ENCODE data around the gene SAMD4A.

The SAMD4A gene

GRCh38 chr14:54671537-54671936, 104.6 kb downstream of the SAMD4A start:
- H3K4me3 ChIP-seq (ENCODE audit: low read depth, low read length), result no peak overlapping the region
- no peaks in the 10 kb centered on the region for H3K36me3 ChIP-seq (ENCODE audit: control insufficient read depth, insufficient read depth, low read length)
- H3K4me1 ChIP-seq (ENCODE audit: control insufficient read depth, insufficient read depth, low read length), result peaks cover 26% of the 10 kb centered on the region

DNA sequence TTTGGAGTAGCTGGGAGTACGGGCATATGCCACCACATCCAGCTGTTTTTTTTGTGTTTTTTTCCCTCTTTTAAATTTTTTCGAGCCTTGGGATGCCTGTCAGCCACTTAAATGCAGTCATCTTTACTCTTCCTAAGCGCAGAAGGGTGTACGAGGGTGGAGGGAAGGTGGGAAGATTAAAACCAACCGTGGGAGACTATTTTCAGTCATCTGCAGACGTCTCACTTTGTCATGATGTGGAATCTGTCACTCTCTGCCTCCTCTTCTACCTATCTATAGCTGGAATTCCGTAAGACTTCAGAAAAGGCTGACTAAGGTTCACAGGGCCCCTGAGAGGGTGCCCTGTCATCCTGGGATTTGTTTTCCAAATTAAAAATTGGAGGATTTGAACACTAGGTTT, 105.3 kb downstream of the SAMD4A start:
- Histone ChIP-seq H3K9me3 (ENCODE audit: control insufficient read depth, insufficient read depth, low read length) (no peaks in the 10 kb centered on the region), H3K4me1 (ENCODE audit: control insufficient read depth, insufficient read depth, low read length) (peaks cover 33% of the 10 kb centered on the region), H3K27me3 (ENCODE audit: control insufficient read depth, insufficient read depth, low read length) (no peaks in the 10 kb centered on the region), H3K9ac (ENCODE audit: low read depth, low read length) (no peak overlapping the region), H3K4me3 (ENCODE audit: low read depth, low read length) (no peak overlapping the region), H3K36me3 (ENCODE audit: control insufficient read depth, insufficient read depth, low read length) (no peaks in the 10 kb centered on the region)

More at GRCh38 chr14:54671537-54671936, 104.6 kb downstream of the SAMD4A start:
- no peaks in the 10 kb centered on the region for H3K27me3 ChIP-seq (ENCODE audit: control insufficient read depth, insufficient read depth, low read length)
- H3K9me3 ChIP-seq (ENCODE audit: control insufficient read depth, insufficient read depth, low read length), result no peaks in the 10 kb centered on the region
- no peak overlapping the region for H3K9ac ChIP-seq (ENCODE audit: low read depth, low read length)

GRCh38 chr14:54672688-54673087, 105.8 kb downstream of the SAMD4A start:
- Histone ChIP-seq H3K27me3 (ENCODE audit: control insufficient read depth, insufficient read depth, low read length) (no peaks in the 10 kb centered on the region), H3K9me3 (ENCODE audit: control insufficient read depth, insufficient read depth, low read length) (no peaks in the 10 kb centered on the region), H3K36me3 (ENCODE audit: control insufficient read depth, insufficient read depth, low read length) (no peaks in the 10 kb centered on the region), H3K4me3 (ENCODE audit: low read depth, low read length) (no peak overlapping the region), H3K4me1 (ENCODE audit: control insufficient read depth, insufficient read depth, low read length) (peaks cover 36% of the 10 kb centered on the region), H3K9ac (ENCODE audit: low read depth, low read length) (no peak overlapping the region)

DNA sequence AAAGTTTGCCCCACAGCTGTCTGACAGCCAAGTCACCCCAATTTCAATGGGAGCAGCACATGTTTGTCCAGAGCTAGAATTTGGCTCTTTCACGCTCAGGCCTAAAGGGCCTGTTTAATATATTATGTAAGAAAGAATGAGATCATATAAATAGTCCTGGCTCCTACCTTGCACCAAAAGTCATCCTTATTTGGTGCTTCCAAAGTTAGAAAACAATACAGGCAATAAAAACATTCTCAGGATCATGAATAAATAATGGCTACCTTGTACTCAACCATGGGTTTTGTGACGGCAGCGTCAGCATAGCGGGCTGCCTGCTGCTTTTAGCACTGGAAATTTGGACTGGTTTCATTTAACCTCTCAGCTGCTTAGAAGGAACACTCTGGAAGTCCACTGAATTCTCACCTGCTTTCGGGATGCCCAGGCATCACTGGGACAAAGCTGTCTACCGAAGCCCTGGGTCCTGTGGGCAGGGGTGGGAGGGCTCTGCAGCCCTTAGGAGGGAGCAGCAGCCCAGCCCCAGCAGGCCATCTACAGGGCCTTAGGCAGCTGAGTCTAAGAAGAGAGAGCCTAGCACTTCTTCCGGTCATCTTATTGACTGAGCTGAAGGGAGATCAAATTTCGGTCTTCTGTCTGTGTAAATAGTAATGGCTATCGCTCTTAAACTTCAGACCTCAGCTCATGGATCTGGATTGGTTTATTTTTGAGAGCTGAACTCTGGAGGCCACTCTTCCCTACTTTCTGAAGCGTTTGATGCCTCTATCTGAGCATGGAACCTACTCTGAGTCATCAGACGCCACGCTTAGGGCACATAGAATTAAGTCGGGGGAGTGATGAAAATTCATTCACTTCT, 106.5 kb downstream of the SAMD4A start:
- peaks cover 42% of the 10 kb centered on the region for H3K4me1 ChIP-seq (ENCODE audit: control insufficient read depth, insufficient read depth, low read length)
- H3K27me3 ChIP-seq (ENCODE audit: control insufficient read depth, insufficient read depth, low read length), result no peaks in the 10 kb centered on the region
- no peak overlapping the region for H3K4me3 ChIP-seq (ENCODE audit: low read depth, low read length)
- H3K9me3 ChIP-seq (ENCODE audit: control insufficient read depth, insufficient read depth, low read length), result no peaks in the 10 kb centered on the region
- H3K9ac ChIP-seq (ENCODE audit: low read depth, low read length), result no peak overlapping the region
- no peaks in the 10 kb centered on the region for H3K36me3 ChIP-seq (ENCODE audit: control insufficient read depth, insufficient read depth, low read length)

GRCh38 chr14:54674046-54674741, 107.3 kb downstream of the SAMD4A start:
- no peaks in the 10 kb centered on the region for H3K36me3 ChIP-seq (ENCODE audit: control insufficient read depth, insufficient read depth, low read length)
- no peak overlapping the region for H3K9ac ChIP-seq (ENCODE audit: low read depth, low read length)
- H3K4me1 ChIP-seq (ENCODE audit: control insufficient read depth, insufficient read depth, low read length), result peaks cover 42% of the 10 kb centered on the region
- no peaks in the 10 kb centered on the region for H3K9me3 ChIP-seq (ENCODE audit: control insufficient read depth, insufficient read depth, low read length)
- no peak overlapping the region for H3K4me3 ChIP-seq (ENCODE audit: low read depth, low read length)
- no peaks in the 10 kb centered on the region for H3K27me3 ChIP-seq (ENCODE audit: control insufficient read depth, insufficient read depth, low read length)

DNA sequence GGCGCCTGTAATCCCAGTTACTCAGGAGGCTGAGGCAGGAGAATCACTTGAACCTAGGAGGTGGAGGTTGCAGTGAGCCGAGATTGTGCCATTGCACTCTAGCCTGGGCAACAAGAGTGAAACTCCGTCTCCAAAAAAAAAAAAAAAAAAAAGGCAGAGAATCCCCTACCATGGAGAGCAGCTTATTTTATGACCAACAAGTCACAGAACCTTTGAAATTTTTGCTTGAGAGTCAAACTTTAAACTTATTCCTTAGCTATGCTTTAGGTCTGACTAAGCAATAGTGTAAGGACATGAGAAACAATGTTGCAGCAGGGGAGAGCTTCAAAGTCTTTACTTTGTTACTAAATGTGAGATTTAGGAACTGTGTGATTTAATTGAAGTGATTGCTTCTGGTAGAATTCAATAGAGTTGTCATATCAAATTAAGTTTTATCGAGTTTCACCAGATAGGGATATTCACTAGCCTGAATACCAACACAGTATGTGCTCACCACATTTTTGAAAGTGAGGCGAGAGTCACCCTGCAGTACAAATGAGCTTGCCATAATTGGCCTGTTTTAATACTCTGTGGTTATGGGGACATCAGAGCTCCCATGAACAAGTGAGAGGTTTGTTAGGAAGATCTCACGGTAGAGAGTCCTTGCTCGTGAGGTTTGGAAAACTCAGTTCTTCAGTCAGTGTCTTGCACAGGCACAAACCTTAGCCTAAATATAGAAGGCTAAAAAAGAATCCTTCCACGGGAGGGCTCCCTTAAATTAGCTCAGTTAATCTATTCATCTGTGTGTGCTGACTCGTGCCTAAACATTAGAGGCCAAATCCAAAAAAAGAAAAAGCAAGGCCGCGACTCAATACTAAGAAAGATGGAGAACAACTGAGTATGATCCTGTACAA, 108.6 kb downstream of the SAMD4A start:
- Histone ChIP-seq H3K4me3 (ENCODE audit: low read depth, low read length) (no peak overlapping the region), H3K27me3 (ENCODE audit: control insufficient read depth, insufficient read depth, low read length) (no peaks in the 10 kb centered on the region), H3K9me3 (ENCODE audit: control insufficient read depth, insufficient read depth, low read length) (no peaks in the 10 kb centered on the region), H3K4me1 (ENCODE audit: control insufficient read depth, insufficient read depth, low read length) (peaks cover 42% of the 10 kb centered on the region), H3K9ac (ENCODE audit: low read depth, low read length) (no peak overlapping the region), H3K36me3 (ENCODE audit: control insufficient read depth, insufficient read depth, low read length) (no peaks in the 10 kb centered on the region)

DNA sequence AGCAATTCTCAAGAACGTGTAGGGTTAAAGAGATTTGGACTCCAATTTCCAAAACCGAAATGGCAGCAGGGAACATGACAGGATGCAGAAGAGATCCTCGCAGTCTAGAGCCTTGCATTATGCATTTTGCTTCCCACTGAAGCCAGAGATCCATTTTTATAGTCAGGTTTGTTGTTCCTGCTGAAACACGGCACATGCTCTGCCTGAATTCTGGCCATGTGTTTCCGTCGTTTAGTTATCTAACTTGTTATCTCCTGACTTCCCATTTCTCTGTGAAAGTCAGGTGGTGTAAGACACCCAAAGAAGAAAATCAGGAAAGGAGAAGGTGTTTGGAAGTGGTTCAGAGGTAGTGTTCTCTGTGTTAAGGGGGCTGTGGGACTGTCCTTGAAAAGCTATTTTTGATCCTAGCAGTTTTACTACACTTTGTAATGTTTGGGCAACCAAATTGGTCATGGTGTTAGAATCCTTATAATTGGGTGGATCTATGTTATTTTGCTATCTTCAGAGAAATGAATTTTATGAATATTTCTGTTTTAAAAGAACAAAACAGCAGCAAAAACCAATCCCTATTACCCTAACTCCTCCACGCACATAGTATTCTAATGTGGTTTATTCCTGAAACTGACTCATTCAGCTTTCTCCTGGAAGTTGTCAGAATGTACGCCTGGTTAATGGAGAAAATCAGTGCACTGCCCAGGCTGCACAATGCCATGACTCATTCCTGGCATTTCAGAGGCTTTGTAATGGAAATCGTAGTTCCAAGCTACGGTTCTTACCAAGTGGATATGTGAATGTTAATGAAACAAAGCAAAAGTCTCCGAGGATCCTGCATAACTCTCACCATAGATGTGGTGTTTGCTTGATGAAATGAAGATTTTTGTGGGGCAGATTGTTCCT, 110.1 kb downstream of the SAMD4A start:
- Histone ChIP-seq H3K36me3 (ENCODE audit: control insufficient read depth, insufficient read depth, low read length) (no peaks in the 10 kb centered on the region), H3K9ac (ENCODE audit: low read depth, low read length) (no peak overlapping the region), H3K9me3 (ENCODE audit: control insufficient read depth, insufficient read depth, low read length) (no peaks in the 10 kb centered on the region), H3K4me1 (ENCODE audit: control insufficient read depth, insufficient read depth, low read length) (peaks cover 38% of the 10 kb centered on the region), H3K27me3 (ENCODE audit: control insufficient read depth, insufficient read depth, low read length) (no peaks in the 10 kb centered on the region), H3K4me3 (ENCODE audit: low read depth, low read length) (no peak overlapping the region)

GRCh38 chr14:54680651-54681050, 113.7 kb downstream of the SAMD4A start:
- Histone ChIP-seq H3K27me3 (ENCODE audit: control insufficient read depth, insufficient read depth, low read length) (no peaks in the 10 kb centered on the region), H3K4me3 (ENCODE audit: low read depth, low read length) (no peak overlapping the region), H3K9ac (ENCODE audit: low read depth, low read length) (no peak overlapping the region), H3K36me3 (ENCODE audit: control insufficient read depth, insufficient read depth, low read length) (no peaks in the 10 kb centered on the region), H3K4me1 (ENCODE audit: control insufficient read depth, insufficient read depth, low read length) (peaks cover 27% of the 10 kb centered on the region), H3K9me3 (ENCODE audit: control insufficient read depth, insufficient read depth, low read length) (no peaks in the 10 kb centered on the region)

DNA sequence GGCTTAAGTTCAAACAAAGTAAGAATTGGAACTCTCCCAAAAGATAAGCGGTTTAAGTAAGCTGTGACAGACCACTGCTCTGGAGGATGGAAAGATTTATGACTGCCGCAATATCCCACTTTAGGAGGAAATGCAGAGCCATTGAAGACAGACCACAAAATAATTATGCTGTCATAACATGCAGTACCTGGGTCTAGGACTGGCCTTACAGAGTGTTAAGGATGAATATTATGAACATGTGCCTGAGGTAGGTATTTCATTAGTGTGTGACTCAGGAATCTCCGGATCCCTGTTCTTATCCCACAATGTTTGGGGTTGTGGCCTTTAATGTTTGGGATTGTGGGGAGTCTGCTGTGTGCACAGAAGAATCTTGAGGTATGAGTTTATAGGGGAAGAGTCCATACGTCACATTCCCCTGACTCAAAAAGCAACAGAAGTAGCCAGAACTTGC, 114.9 kb downstream of the SAMD4A start:
- no peaks in the 10 kb centered on the region for H3K36me3 ChIP-seq (ENCODE audit: control insufficient read depth, insufficient read depth, low read length)
- no peaks in the 10 kb centered on the region for H3K9me3 ChIP-seq (ENCODE audit: control insufficient read depth, insufficient read depth, low read length)
- H3K4me3 ChIP-seq (ENCODE audit: low read depth, low read length), result no peak overlapping the region
- peaks cover 25% of the 10 kb centered on the region for H3K4me1 ChIP-seq (ENCODE audit: control insufficient read depth, insufficient read depth, low read length)
- H3K9ac ChIP-seq (ENCODE audit: low read depth, low read length), result no peak overlapping the region
- H3K27me3 ChIP-seq (ENCODE audit: control insufficient read depth, insufficient read depth, low read length), result no peaks in the 10 kb centered on the region

- H3K4me3 ChIP-seq (ENCODE audit: low read depth, low read length), result no peak overlapping the region
- no peaks in the 10 kb centered on the region for H3K27me3 ChIP-seq (ENCODE audit: control insufficient read depth, insufficient read depth, low read length)
- peaks cover 19% of the 10 kb centered on the region for H3K4me1 ChIP-seq (ENCODE audit: control insufficient read depth, insufficient read depth, low read length)
- H3K9me3 ChIP-seq (ENCODE audit: control insufficient read depth, insufficient read depth, low read length), result no peaks in the 10 kb centered on the region
- H3K36me3 ChIP-seq (ENCODE audit: control insufficient read depth, insufficient read depth, low read length), result no peaks in the 10 kb centered on the region
- H3K9ac ChIP-seq (ENCODE audit: low read depth, low read length), result no peak overlapping the region
These were observed 115.7 kb downstream of the SAMD4A start for GRCh38 chr14:54682578-54682977.
